ENCODE results near the gene AKAP10.
"Not testable (repeated sequence)": the region's sequence is repeated elsewhere in the genome, so short reads cannot be mapped to it uniquely, and the experiment has no call there.

Gene AKAP10

GRCh38 chr17:19977293-19978208 lies at the start of gene AKAP10:
Gene AKAP10 (minus strand): TSS chr17:19977828. CDS start chr17:19977679, 149 bp downstream.
- peak; percentile 89 for DNase-seq

GRCh38 chr17:20026960-20027359 lies 49.3 kb upstream of the AKAP10 start:
- no peak for DNase-seq

- DNase-seq, result no peak
Observed at GRCh38 chr17:20022701-20023100, 45.1 kb upstream of the AKAP10 start.

- not testable (repeated sequence) for DNase-seq
Observed at GRCh38 chr17:20016475-20016992, 38.9 kb upstream of the AKAP10 start.

- DNase-seq, result no peak
Observed at GRCh38 chr17:20012017-20012536, 34.4 kb upstream of the AKAP10 start.

- DNase-seq, result no peak
Observed at GRCh38 chr17:20010936-20011335, 33.3 kb upstream of the AKAP10 start.

GRCh38 chr17:20010099-20010863 lies 32.7 kb upstream of the AKAP10 start:
- peak; percentile 22 to 31 for DNase-seq

- peak; percentile 64 to 67 for DNase-seq
Observed at GRCh38 chr17:20009302-20010098, 31.9 kb upstream of the AKAP10 start, which contains the start of gene SPECC1. Gene SPECC1 (plus strand): TSS chr17:20009359. CDS start chr17:20096652, 87,293 bp downstream.

GRCh38 chr17:20009052-20009301 lies 31.3 kb upstream of the AKAP10 start:
- DNase-seq, result no peak

GRCh38 chr17:20008242-20009051 lies 30.8 kb upstream of the AKAP10 start:
- DNase-seq, result no peak

GRCh38 chr17:19996502-19996901 lies 18.9 kb upstream of the AKAP10 start:
- no peak for DNase-seq

- no peak for DNase-seq
Observed at GRCh38 chr17:19996086-19996485, 18.5 kb upstream of the AKAP10 start.

- DNase-seq, result peak; percentile 83 to 87
Observed at GRCh38 chr17:19992803-19993713, 15.4 kb upstream of the AKAP10 start.

GRCh38 chr17:19991252-19991885 lies 13.7 kb upstream of the AKAP10 start:
- no peak for DNase-seq

- no peak for DNase-seq
Observed at GRCh38 chr17:19987897-19988296, 10.3 kb upstream of the AKAP10 start.

GRCh38 chr17:19986941-19987861 lies 9.6 kb upstream of the AKAP10 start:
- no peak for DNase-seq

- DNase-seq, result no peak
Observed at GRCh38 chr17:19979917-19980770, 2.5 kb upstream of the AKAP10 start.

- peak; percentile 56 to 72 for DNase-seq
Observed at GRCh38 chr17:19978805-19979211, 1.2 kb upstream of the AKAP10 start.
